Measurements from ENCODE around the gene SLC38A11.
"Not testable (repeated sequence)": the region's sequence is repeated elsewhere in the genome, so short reads cannot be mapped to it uniquely, and the experiment has no call there.

The SLC38A11 gene

DNA sequence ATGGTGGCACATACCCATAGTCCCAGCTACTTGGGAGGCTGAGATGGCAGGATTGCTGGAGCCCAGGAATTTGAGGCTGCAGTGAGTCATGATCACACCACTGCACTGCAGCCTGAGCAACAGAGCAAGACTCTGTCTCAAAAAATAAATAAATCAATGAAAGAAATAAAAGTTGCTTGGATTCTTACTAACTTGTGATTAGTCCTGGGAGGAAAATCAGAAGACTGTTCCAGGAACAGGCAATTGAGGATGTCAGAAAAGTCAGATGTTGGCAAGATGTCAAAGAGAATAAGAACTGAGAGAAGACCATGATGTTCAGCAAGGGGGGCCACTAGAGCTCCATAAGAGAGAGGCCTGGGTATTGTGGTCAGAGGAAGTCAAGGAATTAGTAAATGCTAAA, 35.6 kb upstream of the SLC38A11 start:
- H3K18ac ChIP-seq (ENCODE audit: low read length); H3K36me3 ChIP-seq (replicated peaks in 1 of 2; ENCODE audit: control insufficient read depth in 2 of 2, insufficient read depth in 2 of 2, low read length in 2 of 2); DNase-seq (ENCODE audit: low spot score); H2AFZ ChIP-seq (ENCODE audit: low read length); H2BK12ac ChIP-seq (ENCODE audit: low read length); H3K9me3 ChIP-seq (replicated peaks in 1 of 2; ENCODE audit: control insufficient read depth in 2 of 2, insufficient read depth in 1 of 2, low read depth in 1 of 2, low read length in 2 of 2); H3K4me2 ChIP-seq (ENCODE audit: insufficient read depth, low read length, poor library complexity, severe bottlenecking); H2BK120ac ChIP-seq (ENCODE audit: low read depth, low read length); H3K14ac ChIP-seq (ENCODE audit: low read length); H3K4ac ChIP-seq (ENCODE audit: low read length); H3K27ac ChIP-seq (replicated peaks; ENCODE audit: low read length); H3K9ac ChIP-seq (ENCODE audit: low read depth, low read length, poor library complexity); H2BK15ac ChIP-seq (ENCODE audit: low read length); H3K23ac ChIP-seq (ENCODE audit: low read depth, low read length, poor library complexity); H4K8ac ChIP-seq (ENCODE audit: low read depth, low read length); H3K79me1 ChIP-seq (ENCODE audit: low read depth, low read length); H3K4me1 ChIP-seq (ENCODE audit: control insufficient read depth in 2 of 2, insufficient read depth in 1 of 2, low read depth in 1 of 2, low read length in 2 of 2); H2BK5ac ChIP-seq (ENCODE audit: low read length); H2AK5ac ChIP-seq (ENCODE audit: low read depth, low read length); H3K27me3 ChIP-seq (ENCODE audit: control insufficient read depth in 3 of 3, insufficient read depth in 3 of 3, low read depth in 1 of 3, low read length in 3 of 3); H4K91ac ChIP-seq (ENCODE audit: low read depth, low read length, poor library complexity); H3K4me3 ChIP-seq (ENCODE audit: low read length in 2 of 2): not testable (repeated sequence)

- H2AFZ ChIP-seq (ENCODE audit: low read length); H3K27ac ChIP-seq (replicated peaks; ENCODE audit: low read length); H2BK12ac ChIP-seq (ENCODE audit: low read length); H2BK120ac ChIP-seq (ENCODE audit: low read depth, low read length); H3K79me1 ChIP-seq (ENCODE audit: low read depth, low read length); H3K4me3 ChIP-seq (ENCODE audit: low read length in 2 of 2); H3K4me2 ChIP-seq (ENCODE audit: insufficient read depth, low read length, poor library complexity, severe bottlenecking); H3K9me3 ChIP-seq (replicated peaks in 1 of 2; ENCODE audit: control insufficient read depth in 2 of 2, insufficient read depth in 1 of 2, low read depth in 1 of 2, low read length in 2 of 2); H2AK5ac ChIP-seq (ENCODE audit: low read depth, low read length); H3K36me3 ChIP-seq (replicated peaks in 1 of 2; ENCODE audit: control insufficient read depth in 2 of 2, insufficient read depth in 2 of 2, low read length in 2 of 2); H3K23ac ChIP-seq (ENCODE audit: low read depth, low read length, poor library complexity); H3K4ac ChIP-seq (ENCODE audit: low read length); DNase-seq (ENCODE audit: low spot score); H4K8ac ChIP-seq (ENCODE audit: low read depth, low read length); H3K27me3 ChIP-seq (ENCODE audit: control insufficient read depth in 3 of 3, insufficient read depth in 3 of 3, low read depth in 1 of 3, low read length in 3 of 3); H4K91ac ChIP-seq (ENCODE audit: low read depth, low read length, poor library complexity); H2BK5ac ChIP-seq (ENCODE audit: low read length); H3K18ac ChIP-seq (ENCODE audit: low read length); H3K14ac ChIP-seq (ENCODE audit: low read length); H3K4me1 ChIP-seq (ENCODE audit: control insufficient read depth in 2 of 2, insufficient read depth in 1 of 2, low read depth in 1 of 2, low read length in 2 of 2); H3K9ac ChIP-seq (ENCODE audit: low read depth, low read length, poor library complexity); H2BK15ac ChIP-seq (ENCODE audit: low read length): not testable (repeated sequence)
- WGBS, 2 donors (ENCODE audit: extremely low coverage in 2 of 2, insufficient read length in 2 of 2, insufficient replicate concordance in 1 of 2): no CpG with 5 or more reads among the region's 3 CpGs
Measured at GRCh38 chr2:164988805-164989204, 33.5 kb upstream of the SLC38A11 start.

DNA sequence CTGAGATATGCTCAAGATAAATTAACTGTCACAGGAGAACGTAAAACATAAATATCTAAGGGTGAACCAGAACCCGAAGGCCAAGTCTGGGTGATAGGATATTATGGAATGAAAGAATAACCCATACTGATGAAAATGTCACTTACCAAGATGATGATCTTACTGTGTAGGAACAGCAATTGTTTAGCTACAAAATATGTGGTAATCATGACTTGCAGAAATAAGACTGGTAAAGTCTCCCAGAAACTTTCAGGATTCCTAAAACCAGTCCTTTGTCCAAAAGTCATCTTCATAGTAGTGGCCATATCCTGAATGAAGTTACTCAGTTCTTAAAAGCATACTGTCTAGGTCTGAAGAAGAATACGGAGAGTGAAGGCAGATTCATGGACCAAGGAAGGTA, 30.7 kb upstream of the SLC38A11 start:
- DNase-seq (ENCODE audit: low spot score); H3K27ac ChIP-seq (replicated peaks; ENCODE audit: low read length); H3K23ac ChIP-seq (ENCODE audit: low read depth, low read length, poor library complexity); H3K4me3 ChIP-seq (ENCODE audit: low read length in 2 of 2); H3K9me3 ChIP-seq (replicated peaks in 1 of 2; ENCODE audit: control insufficient read depth in 2 of 2, insufficient read depth in 1 of 2, low read depth in 1 of 2, low read length in 2 of 2); H3K4ac ChIP-seq (ENCODE audit: low read length); H3K4me1 ChIP-seq (ENCODE audit: control insufficient read depth in 2 of 2, insufficient read depth in 1 of 2, low read depth in 1 of 2, low read length in 2 of 2); H4K8ac ChIP-seq (ENCODE audit: low read depth, low read length); H3K9ac ChIP-seq (ENCODE audit: low read depth, low read length, poor library complexity); H3K36me3 ChIP-seq (replicated peaks in 1 of 2; ENCODE audit: control insufficient read depth in 2 of 2, insufficient read depth in 2 of 2, low read length in 2 of 2); H3K27me3 ChIP-seq (ENCODE audit: control insufficient read depth in 3 of 3, insufficient read depth in 3 of 3, low read depth in 1 of 3, low read length in 3 of 3); H2AK5ac ChIP-seq (ENCODE audit: low read depth, low read length); H2BK12ac ChIP-seq (ENCODE audit: low read length); H2BK15ac ChIP-seq (ENCODE audit: low read length); H4K91ac ChIP-seq (ENCODE audit: low read depth, low read length, poor library complexity); H3K14ac ChIP-seq (ENCODE audit: low read length); H3K79me1 ChIP-seq (ENCODE audit: low read depth, low read length); H2AFZ ChIP-seq (ENCODE audit: low read length); H3K18ac ChIP-seq (ENCODE audit: low read length); H2BK5ac ChIP-seq (ENCODE audit: low read length); H3K4me2 ChIP-seq (ENCODE audit: insufficient read depth, low read length, poor library complexity, severe bottlenecking); H2BK120ac ChIP-seq (ENCODE audit: low read depth, low read length): not testable (repeated sequence)
- WGBS, 2 donors (ENCODE audit: extremely low coverage in 2 of 2, insufficient read length in 2 of 2, insufficient replicate concordance in 1 of 2): no CpG with 5 or more reads among the region's 3 CpGs

DNA sequence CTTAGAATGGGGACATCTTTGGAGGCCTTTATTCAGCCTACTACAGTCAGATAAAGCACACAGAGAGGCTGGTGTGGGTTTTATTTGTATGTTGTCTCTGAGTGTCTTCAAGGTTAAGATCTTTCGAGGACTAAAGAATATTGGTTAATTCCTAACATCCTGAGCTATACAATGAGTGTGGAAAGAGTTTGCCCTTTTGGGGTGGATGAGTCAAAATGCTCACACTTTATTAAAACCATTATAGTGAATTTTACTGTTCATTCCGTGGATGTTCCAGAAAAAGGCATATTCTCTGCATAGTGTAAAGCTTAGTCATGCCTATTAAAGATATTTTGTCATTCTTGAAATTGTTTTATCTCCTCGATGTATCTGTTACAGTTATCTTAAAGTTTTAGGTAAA, 29.1 kb upstream of the SLC38A11 start:
- Histone ChIP-seq H2AFZ (ENCODE audit: low read length) (no peak overlapping the region), H4K8ac (ENCODE audit: low read depth, low read length) (no peak overlapping the region), H3K4me3 (ENCODE audit: low read length in 2 of 2) (no peak overlapping the region), H3K23ac (ENCODE audit: low read depth, low read length, poor library complexity) (no peak overlapping the region), H2BK5ac (ENCODE audit: low read length) (no peak overlapping the region), H3K27ac (replicated peaks; ENCODE audit: low read length) (no peak overlapping the region), H3K79me1 (ENCODE audit: low read depth, low read length) (no peaks in the 10 kb centered on the region), H3K18ac (ENCODE audit: low read length) (no peak overlapping the region), H3K9ac (ENCODE audit: low read depth, low read length, poor library complexity) (no peak overlapping the region), H3K4me1 (ENCODE audit: control insufficient read depth in 2 of 2, insufficient read depth in 1 of 2, low read depth in 1 of 2, low read length in 2 of 2) (peaks cover 0 to 7% of the 10 kb centered on the region in 2 donors), H2BK15ac (ENCODE audit: low read length) (no peak overlapping the region), H3K27me3 (ENCODE audit: control insufficient read depth in 3 of 3, insufficient read depth in 3 of 3, low read depth in 1 of 3, low read length in 3 of 3) (no peaks in the 10 kb centered on the region), H3K14ac (ENCODE audit: low read length) (no peak overlapping the region), H2BK120ac (ENCODE audit: low read depth, low read length) (no peak overlapping the region), H2AK5ac (ENCODE audit: low read depth, low read length) (no peak overlapping the region), H3K4ac (ENCODE audit: low read length) (no peak overlapping the region), H2BK12ac (ENCODE audit: low read length) (no peak overlapping the region), H4K91ac (ENCODE audit: low read depth, low read length, poor library complexity) (no peak overlapping the region), H3K36me3 (replicated peaks in 1 of 2; ENCODE audit: control insufficient read depth in 2 of 2, insufficient read depth in 2 of 2, low read length in 2 of 2) (no peaks in the 10 kb centered on the region), H3K4me2 (ENCODE audit: insufficient read depth, low read length, poor library complexity, severe bottlenecking) (no peak overlapping the region), H3K9me3 (replicated peaks in 1 of 2; ENCODE audit: control insufficient read depth in 2 of 2, insufficient read depth in 1 of 2, low read depth in 1 of 2, low read length in 2 of 2) (no peaks in the 10 kb centered on the region)
- no CpG with 5 or more reads among the region's 3 CpGs for WGBS, 2 donors (ENCODE audit: extremely low coverage in 2 of 2, insufficient read length in 2 of 2, insufficient replicate concordance in 1 of 2)
- DNase-seq (ENCODE audit: low spot score): no peak

All from neuronal stem cell (in vitro differentiated cells).